K562 (cell line): Measurements from ENCODE around the gene SMCO3. TPM values are rescaled to one million over a fixed set of nuclear protein-coding genes. Genes with fewer than 3 reads are reported as not detected.

Source experiments
- ARID3A ChIP-seq: IDR thresholded peaks from 2 replicates; pipeline ENCODE4 v1.6.1; 2012; ENCODE audit warnings: low read depth, low read length, improper control_type of control experiment, borderline replicate concordance
- CHD1 ChIP-seq: fragments of 200-600 bp; sonication (generic); IDR thresholded peaks from one replicate; pipeline ENCODE4 v1.6.1; 2012; ENCODE audit warnings: mild to moderate bottlenecking, moderate library complexity, low read length, inconsistent platforms
- CREBBP ChIP-seq: IDR thresholded peaks from one replicate; pipeline ENCODE4 v1.6.1; 2012; ENCODE audit warnings: low read depth, mild to moderate bottlenecking, control low read depth, inconsistent platforms, low read length
- FOXP4 ChIP-seq: sonication (generic); formaldehyde crosslinking; IDR thresholded peaks from 2 replicates; pipeline ENCODE4 v1.8.0; 2022; ENCODE audit warnings: mild to moderate bottlenecking, missing genetic modification reagents, borderline replicate concordance
- IRF1 ChIP-seq: sonication (generic); formaldehyde crosslinking; IDR thresholded peaks from 2 replicates; pipeline ENCODE4 v1.8.0; 2022; ENCODE audit warnings: missing genetic modification reagents, mild to moderate bottlenecking, borderline replicate concordance
- PKNOX1 ChIP-seq: fragments of 450-650 bp; IDR thresholded peaks from 2 replicates; pipeline ENCODE4 v1.6.1; 2016
- SIN3B ChIP-seq: fragments of 450-650 bp; IDR thresholded peaks from 2 replicates; pipeline ENCODE4 v1.6.1; 2017; ENCODE audit warnings: low read depth, mild to moderate bottlenecking, moderate library complexity
- polyA plus RNA-seq, 8 experiments: library from polyadenylated mRNA; depleted of rRNA in 4 of 8; stranded (reverse) in 5 of 8; unstranded in 3 of 8; fragments of >200 nt; fragmentation: Nextera tagmentation in 2 of 8; fragmentation: Illumina TruSeq in 1 of 8; extraction: Ambion mirVana in 2 of 8; extraction: Trizol in 1 of 8; gene quantifications; 2 replicates each; pipeline versions ENCODE4 v1.2.1 to v1.2.3, GENCODE V29; 2011 to 2014; ENCODE audit warnings: inconsistent platforms in 1 of 8, missing spikeins in 1 of 8
- total RNA-seq, 7 experiments: library from RNA; depleted of rRNA in 6 of 7; stranded (reverse); fragments of >200 nt in 6 of 7; fragmentation: Illumina TruSeq in 2 of 7; extraction: Trizol in 2 of 7; gene quantifications; 2 replicates each; pipeline versions ENCODE4 v1.2.1 to v1.2.3, GENCODE V29; 2011 to 2021; ENCODE audit warnings: low replicate concordance in 1 of 7

The SMCO3 gene
- total and polyA plus RNA-seq, 9 of the 15 experiments (the other 6 are each of a cell fraction or from before 2014, with no cell fraction given): 0.10 to 0.14 TPM; not detected in 7

GRCh38 chr12:14827043-14827442, 13.1 kb upstream of the SMCO3 start (continued):
- TF ChIP-seq ARID3A (no peak), IRF1 (no peak), SIN3B (no peak), CREBBP (no peak), CHD1 (no peak), FOXP4 (no peak), PKNOX1 (no peak)
